Heart left ventricle (tissue), 16 donors: Measurements from ENCODE around the gene HSPA12A. TPM values are rescaled to one million over a fixed set of nuclear protein-coding genes. Genes with fewer than 3 reads are reported as not detected.
A peak's percentile ranks its signal among the peaks of the same experiment; 100 is the strongest.

Source experiments
- ATAC-seq, 4 donors: fragments of 200-7000 bp; cut with Tn5 transposase; one replicate each; pipeline ENCODE4 v1.9.1; 2020 to 2022; ENCODE audit warnings: moderate library complexity in 4 of 4, mild to moderate bottlenecking in 3 of 4, moderate number of reproducible peaks in 1 of 4
- DNase-seq, 5 donors: peaks; one replicate each; pipeline ENCODE4 v3.0.0-alpha.2; 2020
- H3K27ac ChIP-seq, 12 donors: fragments of 200-600 bp; sonication (generic) in 4 of 12; one replicate each; pipeline versions ENCODE4 v1.5.0 to v1.8.0; 2016 to 2022; ENCODE audit warnings: mild to moderate bottlenecking in 2 of 12
- H3K27me3 ChIP-seq, 9 donors: fragments of 200-600 bp; sonication (generic) in 2 of 9; one replicate each; pipeline versions ENCODE4 v1.5.1 to v1.8.0; 2016 to 2022; ENCODE audit warnings: mild to moderate bottlenecking in 3 of 9
- H3K36me3 ChIP-seq, 9 donors: fragments of 200-600 bp; sonication (generic) in 2 of 9; one replicate each; pipeline versions ENCODE4 v1.5.0 to v1.8.0; 2018 to 2022; ENCODE audit warnings: mild to moderate bottlenecking in 2 of 9
- H3K4me1 ChIP-seq, 12 donors: fragments of 200-600 bp; sonication (generic) in 4 of 12; one replicate each; pipeline versions ENCODE4 v1.5.0 to v1.8.0; 2016 to 2022; ENCODE audit warnings: mild to moderate bottlenecking in 3 of 12
- H3K4me3 ChIP-seq, 12 donors: fragments of 200-600 bp; sonication (generic) in 4 of 12; one replicate each; pipeline versions ENCODE4 v1.5.0 to v1.8.0; 2017 to 2022; ENCODE audit warnings: mild to moderate bottlenecking in 9 of 12, moderate library complexity in 4 of 12
- H3K9me3 ChIP-seq, 12 donors: fragments of 200-600 bp; sonication (generic) in 4 of 12; one replicate each; pipeline versions ENCODE4 v1.5.0 to v1.8.0; 2016 to 2022; ENCODE audit warnings: mild to moderate bottlenecking in 1 of 12
- CTCF ChIP-seq, 12 donors: fragments of 200-600 bp; sonication (generic) in 4 of 12; IDR thresholded peaks; one replicate each; pipeline versions ENCODE4 v1.5.0 to v1.8.0; 2018 to 2022; ENCODE audit warnings: antibody characterized with exemption in 12 of 12, mild to moderate bottlenecking in 5 of 12
- POLR2A ChIP-seq, 2 donors: fragments of 450-650 bp; IDR thresholded peaks; one replicate each; pipeline ENCODE4 v1.6.1; 2017; ENCODE audit warnings: antibody characterized with exemption in 2 of 2, mild to moderate bottlenecking in 2 of 2, moderate library complexity in 2 of 2
- WGBS, 4 donors: extraction: QIAGEN DNeasy Blood & Tissue Kit in 2 of 4; methylation state at CpG; one replicate each; pipeline versions ENCODE4 v1.1.5 to v1.1.7; 2013 to 2018; 5-methylcytosine and 5-hydroxymethylcytosine counted together
- intact Hi-C, 10 donors: fragments of 100-400 bp; cut with DNase I; formaldehyde crosslinking; loops; one replicate each; pipeline versions ENCODE4 v1.11.1 to v1.14.2; 2022
- polyA plus RNA-seq, 2 donors: library from polyadenylated mRNA; stranded (reverse); fragments of 200-250 nt; gene quantifications; one replicate each; pipeline ENCODE4 v1.2.3, GENCODE V29; 2013
- total RNA-seq, 9 donors: library from RNA; depleted of rRNA in 2 of 9; stranded (reverse); fragments of >200 nt in 2 of 9; fragmentation: NEBNext Ultra II Directional in 3 of 9; extraction: Animal tissue kit (Norgen Biotek cat#: 25700) in 3 of 9; gene quantifications; one replicate each; pipeline versions ENCODE4 v1.1.0 to v1.2.4, GENCODE V29; 2016 to 2023
- donor health status: ischemic (EF 13 %, LVEDD 7.1; RV severe dilation, severe dysfunction).
- donor health status: healthy with polysubstance abuse.
- donor health status: DM: no; HTN: yes; CAD: no.
- donor health status: DM: no; HTN: no; CAD: no.
- donor health status: ischemic (EF 25% LVEDD 6.9; RV normal size, moderate dysfunction).
- donor health status: ischemic (EF 25% LVEDD 5.7; RV mildly dilated, moderate dysfunction).
- donor health status: healthy.
- donor health status: DM: yes; HTN: yes; CAD: no.
- donor health status: ischemic (EF 35%, LVEDD 5.7; RV mildly dilated, moderate dysfunction).
- donor health status: nonischemic (EF 11% LVEDD 7.7; RV severe dilation, severe dysfunction).
- donor health status: DM: yes; HTN: yes; CAD: no.
- donor health status: PGD.
- donor health status: ischemic (EF 29% LVEDD 5.4; RV normal size, mild dysfunction).
- donor health status: nonischemic (EF 23%, LVEDD 6.1; RV moderate dilation, normal function).

The HSPA12A gene
- total and polyA plus RNA-seq, 11 donors, result 4.7 to 17.0 (median 13.5) TPM

DNA sequence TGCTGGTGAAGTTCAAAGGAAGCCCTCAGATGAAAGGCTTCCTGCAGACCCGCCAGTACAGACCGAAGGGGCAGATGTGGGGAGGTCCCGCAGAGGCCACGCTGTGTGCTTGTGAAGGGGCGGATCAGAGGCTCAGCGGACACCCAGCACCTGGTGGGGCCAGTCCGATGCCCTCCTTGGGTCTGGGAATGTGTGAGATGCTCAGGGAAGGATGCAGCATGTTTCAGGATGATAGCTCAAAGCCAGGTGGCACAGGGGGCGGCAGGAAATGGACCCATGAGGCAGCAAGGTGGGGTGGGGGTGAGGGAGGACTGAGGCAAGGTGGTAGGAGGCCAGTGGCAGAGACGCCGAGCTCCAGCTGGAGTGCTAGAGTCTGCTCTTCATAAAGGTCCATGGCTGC, 27.9 kb upstream of the HSPA12A start:
- no peak for ATAC-seq
- intact Hi-C loops, result no loop called here
- no peak for DNase-seq
- H3K27ac ChIP-seq, result peak overlapping the region in 5 of 12 donors; percentile 38 to 60 (median 54)
- peaks cover 0 to 44% (median 10%) of the 10 kb centered on the region in 12 donors for H3K4me1 ChIP-seq
- peaks cover 0 to 4% (median 0%) of the 10 kb centered on the region in 12 donors for H3K9me3 ChIP-seq
- no peaks in the 10 kb centered on the region for H3K36me3 ChIP-seq
- no peak for TF ChIP-seq CTCF (IDR thresholded peaks at IDR 0.05)
- TF ChIP-seq POLR2A (IDR thresholded peaks at IDR 0.05), result no peak
- WGBS, 4 donors, result 86 to 93% (median 91%) methylated on average over 10 of the region's 10 CpGs
- H3K4me3 ChIP-seq, result no peak overlapping the region
- no peaks in the 10 kb centered on the region for H3K27me3 ChIP-seq

- Histone ChIP-seq H3K4me3 (no peak overlapping the region), H3K4me1 (peaks cover 0 to 44% (median 10%) of the 10 kb centered on the region in 12 donors), H3K9me3 (peaks cover 0 to 9% (median 0%) of the 10 kb centered on the region in 12 donors), H3K36me3 (no peaks in the 10 kb centered on the region), H3K27me3 (peaks cover 0 to 3% (median 0%) of the 10 kb centered on the region in 9 donors), H3K27ac (peak overlapping the region in 1 of 12 donors; percentile 55)
- no peak for TF ChIP-seq CTCF (IDR thresholded peaks at IDR 0.05)
- no peak for TF ChIP-seq POLR2A (IDR thresholded peaks at IDR 0.05)
- no peak for DNase-seq
- intact Hi-C loops, result no loop called here
- whole genome bisulfite sequencing, 4 donors, result 85 to 94% (median 92%) methylated on average over 6 to 8 of the region's 8 CpGs
- peak in 1 of 4 donors; percentile 24 for ATAC-seq
These were observed 27.4 kb upstream of the HSPA12A start for GRCh38 chr10:116769791-116770190.

DNA sequence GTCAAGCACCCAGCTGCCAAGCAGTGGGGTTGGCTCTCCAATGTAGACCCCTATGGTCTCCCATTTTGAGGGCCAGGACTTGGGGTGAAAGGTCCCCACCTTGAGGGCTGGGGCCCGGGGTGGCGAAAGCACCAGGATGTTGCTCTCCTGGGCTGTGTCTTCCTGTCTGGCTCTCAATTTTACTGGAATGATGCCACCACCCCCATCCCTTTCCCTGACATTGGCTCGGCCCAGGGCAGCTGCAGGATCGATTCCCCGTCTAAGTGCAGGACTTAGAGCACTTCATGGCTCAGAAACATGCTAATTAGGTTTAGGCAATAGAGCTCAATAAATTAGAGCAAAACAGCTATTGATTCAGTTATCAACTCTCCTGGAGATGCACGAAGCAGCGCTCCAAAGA, 27.0 kb upstream of the HSPA12A start:
- no peak for DNase-seq
- no peak overlapping the region for H3K4me3 ChIP-seq

GRCh38 chr10:116768786-116769185, 26.4 kb upstream of the HSPA12A start:
- ATAC-seq, result no peak
- DNase-seq, result no peak
- H3K4me3 ChIP-seq, result no peak overlapping the region
- peaks cover 0 to 44% (median 10%) of the 10 kb centered on the region in 12 donors for H3K4me1 ChIP-seq
- no peaks in the 10 kb centered on the region for H3K36me3 ChIP-seq
- intact Hi-C loops, result no loop called here
- WGBS, 4 donors, result 71 to 78% (median 73%) methylated on average over 4 of the region's 4 CpGs
- no peak overlapping the region for H3K27ac ChIP-seq
- no peak for TF ChIP-seq POLR2A (IDR thresholded peaks at IDR 0.05)
- TF ChIP-seq CTCF (IDR thresholded peaks at IDR 0.05), result no peak
- peaks cover 0 to 9% (median 0%) of the 10 kb centered on the region in 12 donors for H3K9me3 ChIP-seq
- peaks cover 0 to 5% (median 0%) of the 10 kb centered on the region in 9 donors for H3K27me3 ChIP-seq

More for the DNA sequence above, 27.0 kb upstream of the HSPA12A start:
- 72 to 82% (median 76%) methylated on average over 5 to 7 of the region's 7 CpGs for WGBS, 4 donors
- no peak overlapping the region for H3K27ac ChIP-seq
- ATAC-seq, result no peak
- H3K36me3 ChIP-seq, result no peaks in the 10 kb centered on the region
- H3K9me3 ChIP-seq, result peaks cover 0 to 9% (median 0%) of the 10 kb centered on the region in 12 donors
- intact Hi-C loops, result no loop called here
- no peak for TF ChIP-seq CTCF (IDR thresholded peaks at IDR 0.05)
- no peak for TF ChIP-seq POLR2A (IDR thresholded peaks at IDR 0.05)
- H3K27me3 ChIP-seq, result peaks cover 0 to 3% (median 0%) of the 10 kb centered on the region in 9 donors
- peaks cover 0 to 44% (median 10%) of the 10 kb centered on the region in 12 donors for H3K4me1 ChIP-seq
